IMR-90 (cell line): ENCODE results near the gene NKX6-1. TPM values are rescaled to one million over a fixed set of nuclear protein-coding genes. Genes with fewer than 3 reads are reported as not detected.

Experiments
- ATAC-seq: fragments of 200-7000 bp; cut with Tn5 transposase; 2 replicates; pipeline ENCODE4 v1.9.1; 2020; ENCODE audit warnings: low read depth, mild to moderate bottlenecking, moderate library complexity
- BruUV-seq: library from RNA; stranded (reverse); fragments of 400-500 nt; replicated peaks from 2 replicates; lab custom pipeline; 2021; lab: Mats Ljungman, UMichigan
- CTCF ChIA-PET: fragments of 300-600 bp; formaldehyde crosslinking; extraction: SDS; loops from one replicate; lab custom pipeline; 2021; ENCODE audit warnings: antibody characterized with exemption; lab: Yijun Ruan, JAX
- POLR2A ChIA-PET: fragments of 300-600 bp; sonication (Branson Sonifier 250); formaldehyde crosslinking; loops from one replicate; lab custom pipeline; 2022; ENCODE audit warnings: antibody characterized with exemption; ENCODE audit not compliant: unreplicated experiment; lab: Charles Lee
- DNase-seq: peaks from one replicate; pipeline ENCODE4 v3.0.0; 2013
- H2AFZ ChIP-seq: replicated peaks from 2 replicates; pipeline ENCODE3; 2013; ENCODE audit warnings: low read length, mild to moderate bottlenecking; ENCODE audit not compliant: poor library complexity
- H2AK5ac ChIP-seq: 2 replicates; pipeline ENCODE4 v1.6.1; 2013; ENCODE audit warnings: low read depth, low read length, inconsistent platforms
- H2AK9ac ChIP-seq: replicated peaks from 2 replicates; pipeline ENCODE3; 2013; ENCODE audit warnings: mild to moderate bottlenecking, low read depth, low read length, moderate library complexity; ENCODE audit not compliant: poor library complexity
- H2BK120ac ChIP-seq: 2 replicates; pipeline ENCODE4 v1.6.1; 2013; ENCODE audit warnings: low read depth, low read length, inconsistent platforms
- H2BK15ac ChIP-seq: 3 replicates; pipeline ENCODE4 v1.6.1; 2013; ENCODE audit warnings: low read depth, low read length, inconsistent platforms
- H2BK20ac ChIP-seq: 2 replicates; pipeline ENCODE4 v1.6.1; 2013; ENCODE audit warnings: low read depth, mild to moderate bottlenecking, inconsistent platforms, low read length, moderate library complexity
- H2BK5ac ChIP-seq: 2 replicates; pipeline ENCODE4 v1.6.1; 2013; ENCODE audit warnings: mild to moderate bottlenecking, low read depth, low read length, inconsistent platforms; ENCODE audit not compliant: poor library complexity, severe bottlenecking
- H3K14ac ChIP-seq: replicated peaks from 2 replicates; pipeline ENCODE4 v1.6.1; 2013; ENCODE audit warnings: low read depth, low read length, inconsistent platforms
- H3K18ac ChIP-seq: 2 replicates; pipeline ENCODE4 v1.6.1; 2013; ENCODE audit warnings: low read depth, low read length, control low read depth
- H3K23ac ChIP-seq: 2 replicates; pipeline ENCODE4 v1.6.1; 2013; ENCODE audit warnings: low read depth, low read length, inconsistent platforms
- H3K27ac ChIP-seq: 2 replicates; pipeline ENCODE4 v1.5.1; 2013; ENCODE audit warnings: mild to moderate bottlenecking, control low read depth, low read length; ENCODE audit not compliant: insufficient read depth
- H3K27me3 ChIP-seq: 2 replicates; pipeline ENCODE4 v1.6.1; 2013; ENCODE audit warnings: low read length; ENCODE audit not compliant: control insufficient read depth, insufficient read depth
- H3K36me3 ChIP-seq: 2 replicates; pipeline ENCODE4 v1.6.1; 2013; ENCODE audit warnings: low read length, mixed read lengths; ENCODE audit not compliant: control insufficient read depth, insufficient read depth
- H3K4ac ChIP-seq: 2 replicates; pipeline ENCODE4 v1.6.1; 2013; ENCODE audit warnings: low read depth, low read length, inconsistent platforms
- H3K4me1 ChIP-seq: 2 replicates; pipeline ENCODE4 v1.6.1; 2013; ENCODE audit warnings: low read length, mixed read lengths; ENCODE audit not compliant: control insufficient read depth, insufficient read depth
- H3K4me2 ChIP-seq: 2 replicates; pipeline ENCODE4 v1.6.1; 2013; ENCODE audit warnings: low read depth, mild to moderate bottlenecking, control low read depth, low read length, moderate library complexity
- H3K4me3 ChIP-seq: 2 replicates; pipeline ENCODE4 v1.5.1; 2013; ENCODE audit warnings: low read depth, mild to moderate bottlenecking, control low read depth, low read length, moderate library complexity; ENCODE audit not compliant: insufficient read depth
- H3K56ac ChIP-seq: 2 replicates; pipeline ENCODE4 v1.6.1; 2013; ENCODE audit warnings: low read length, inconsistent platforms; ENCODE audit not compliant: insufficient read depth; ENCODE audit errors: extremely low read depth
- H3K79me1 ChIP-seq, 2 experiments: 2 replicates each; pipeline ENCODE4 v1.6.1; 2013; ENCODE audit warnings: low read length in 2 of 2, inconsistent platforms in 1 of 2, low read depth in 1 of 2
- H3K9ac ChIP-seq: 2 replicates; pipeline ENCODE4 v1.6.1; 2013; ENCODE audit warnings: low read depth, low read length, control low read depth
- H3K9me1 ChIP-seq: 2 replicates; pipeline ENCODE4 v1.6.1; 2013; ENCODE audit warnings: low read length, inconsistent platforms; ENCODE audit not compliant: insufficient read depth
- H3K9me3 ChIP-seq: 2 replicates; pipeline ENCODE4 v1.6.1; 2013; ENCODE audit warnings: low read length; ENCODE audit not compliant: control insufficient read depth, insufficient read depth
- H4K20me1 ChIP-seq: 2 replicates; pipeline ENCODE4 v1.6.1; 2013; ENCODE audit warnings: low read length, inconsistent platforms; ENCODE audit not compliant: insufficient read depth
- H4K5ac ChIP-seq: 2 replicates; pipeline ENCODE4 v1.6.1; 2013; ENCODE audit warnings: mild to moderate bottlenecking, low read depth, low read length, control low read depth
- H4K8ac ChIP-seq, 2 experiments: 2 replicates each; pipeline ENCODE4 v1.6.1; 2013; ENCODE audit warnings: low read depth in 2 of 2, low read length in 2 of 2, control low read depth in 1 of 2, inconsistent platforms in 1 of 2
- H4K91ac ChIP-seq: 2 replicates; pipeline ENCODE4 v1.6.1; 2013; ENCODE audit warnings: low read depth, low read length, inconsistent platforms; ENCODE audit not compliant: insufficient read depth
- BHLHE40 ChIP-seq: fragments of 150-350 bp; IDR thresholded peaks from 2 replicates; pipeline ENCODE4 v1.6.1; 2016; ENCODE audit warnings: mild to moderate bottlenecking, low read depth, low read length
- CEBPB ChIP-seq: IDR thresholded peaks from 2 replicates; pipeline ENCODE4 v1.6.1; 2012; ENCODE audit warnings: low read depth, low read length, improper control_type of control experiment
- CHD1 ChIP-seq: IDR thresholded peaks from 2 replicates; pipeline ENCODE4 v1.6.1; 2012; ENCODE audit warnings: low read depth, low read length, improper control_type of control experiment
- FOS ChIP-seq: fragments of 150-350 bp; IDR thresholded peaks from 2 replicates; pipeline ENCODE4 v1.6.1; 2016; ENCODE audit warnings: low read depth, low read length
- MAFK ChIP-seq: IDR thresholded peaks from 2 replicates; pipeline ENCODE4 v1.6.1; 2012; ENCODE audit warnings: low read depth, low read length, improper control_type of control experiment
- MAZ ChIP-seq: IDR thresholded peaks from 2 replicates; pipeline ENCODE4 v1.6.1; 2012; ENCODE audit warnings: low read depth, mild to moderate bottlenecking, low read length, improper control_type of control experiment, moderate library complexity, borderline replicate concordance
- MXI1 ChIP-seq: IDR thresholded peaks from 2 replicates; pipeline ENCODE4 v1.6.1; 2012; ENCODE audit warnings: low read depth, mild to moderate bottlenecking, low read length, moderate library complexity, borderline replicate concordance
- NFE2L2 ChIP-seq: fragments of 150-350 bp; IDR thresholded peaks from 2 replicates; pipeline ENCODE4 v1.6.1; 2016; ENCODE audit warnings: low read depth, mild to moderate bottlenecking, low read length
- POLR2A ChIP-seq: IDR thresholded peaks from 2 replicates; pipeline ENCODE4 v1.6.1; 2012; ENCODE audit warnings: mild to moderate bottlenecking, low read depth, low read length
- RAD21 ChIP-seq: IDR thresholded peaks from 2 replicates; pipeline ENCODE4 v1.6.1; 2012; ENCODE audit warnings: low read length, improper control_type of control experiment
- RCOR1 ChIP-seq: IDR thresholded peaks from 2 replicates; pipeline ENCODE4 v1.6.1; 2012; ENCODE audit warnings: mild to moderate bottlenecking, low read length, improper control_type of control experiment; ENCODE audit not compliant: insufficient replicate concordance
- RFX5 ChIP-seq: IDR thresholded peaks from 2 replicates; pipeline ENCODE4 v1.8.0; 2012; ENCODE audit warnings: low read depth, mild to moderate bottlenecking, low read length, moderate library complexity
- SMC3 ChIP-seq: fragments of 150-350 bp; IDR thresholded peaks from 2 replicates; pipeline ENCODE4 v1.6.1; 2016; ENCODE audit warnings: low read depth, mild to moderate bottlenecking, antibody characterized with exemption, low read length, moderate library complexity
- WGBS, 2 experiments: methylation state at CpG; one replicate each; pipeline versions ENCODE4 v1.1.5 to v1.1.7; 2013; ENCODE audit warnings: missing lambda C conversion rate in 2 of 2; ENCODE audit not compliant: insufficient read length in 1 of 2; ENCODE audit errors: extremely low coverage in 2 of 2; 5-methylcytosine and 5-hydroxymethylcytosine counted together
- dilution Hi-C: fragments of 300-500 bp; cut with HindIII; formaldehyde crosslinking; loops from one replicate; pipeline ENCODE4 v1.14.3; 2018; ENCODE audit warnings: low sequenced_read_pairs; ENCODE audit not compliant: unreplicated experiment
- in situ Hi-C: fragments of 300-500 bp; cut with MboI; formaldehyde crosslinking; loops from 3 replicates; pipeline ENCODE4 v1.14.3; 2019; ENCODE audit warnings: low sequenced_read_pairs, inconsistent platforms, mixed read lengths
- intact Hi-C: fragments of 100-400 bp; cut with micrococcal nuclease; formaldehyde crosslinking; loops from 2 replicates; pipeline ENCODE4 v1.10.0; 2022
- polyA plus RNA-seq, 3 experiments: library from polyadenylated mRNA; depleted of rRNA; stranded (reverse); fragments of >200 nt; gene quantifications; 2 replicates each; pipeline ENCODE4 v1.2.3, GENCODE V29; 2012; ENCODE audit warnings: low replicate concordance in 1 of 3
- total RNA-seq: library from RNA; depleted of rRNA; stranded (reverse); fragments of >200 nt; gene quantifications from 2 replicates; pipeline ENCODE4 v1.2.3, GENCODE V29; 2012
- TF ChIP-seq, protein P1 (sequence below): conservative IDR thresholded peaks from 2 replicates; pipeline ENCODE4 v1.5.1; 2012; ENCODE audit warnings: mild to moderate bottlenecking, low read depth, low read length, improper control_type of control experiment
- TF ChIP-seq, protein P2 (sequence below): fragments of 150-350 bp; IDR thresholded peaks from 2 replicates; pipeline ENCODE4 v1.6.1; 2016; ENCODE audit warnings: low read depth, mild to moderate bottlenecking, low read length, moderate library complexity, borderline replicate concordance
- TF ChIP-seq, protein P3 (sequence below): fragments of 150-350 bp; IDR thresholded peaks from 2 replicates; pipeline ENCODE4 v1.6.1; 2017; ENCODE audit warnings: mild to moderate bottlenecking, antibody characterized with exemption, low read length, low read depth

NKX6-1 gene
- total and polyA plus RNA-seq, 2 of the 4 experiments (the other 2 are of a cell fraction): under 0.01 to 0.24 TPM

DNA sequence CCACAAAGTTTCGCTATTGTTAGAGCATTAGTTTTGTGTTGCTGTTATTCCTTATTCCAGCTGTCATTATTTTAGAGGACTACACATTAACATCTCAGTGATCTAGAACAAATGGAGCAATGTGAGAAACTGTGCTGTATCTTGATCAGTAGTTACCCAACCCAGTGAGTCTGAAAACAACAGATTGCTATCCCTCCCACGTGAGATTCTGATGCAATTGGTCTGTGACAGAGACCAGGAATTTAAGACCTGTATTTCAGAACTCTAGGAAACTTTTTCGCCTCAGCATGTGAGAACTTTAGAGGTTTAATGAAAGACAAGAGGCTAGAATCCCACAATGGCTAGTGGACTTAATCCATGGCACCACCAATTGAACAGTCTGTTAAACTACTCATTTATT lies 48.1 kb upstream of the NKX6-1 start:
- Histone ChIP-seq H2AFZ (no peak overlapping the region), H3K9ac (no peak overlapping the region), H4K5ac (no peak overlapping the region), H2BK120ac (no peak overlapping the region), H3K36me3 (no peaks in the 10 kb centered on the region), H3K27me3 (no peaks in the 10 kb centered on the region), H2BK5ac (no peak overlapping the region), H3K14ac (no peak overlapping the region), H3K79me1 (no peaks in the 10 kb centered on the region), H2AK9ac (no peak overlapping the region), H4K20me1 (no peaks in the 10 kb centered on the region), H2BK20ac (no peak overlapping the region), H3K4ac (no peak overlapping the region), H3K18ac (no peak overlapping the region), H2BK15ac (no peak overlapping the region), H4K91ac (no peak overlapping the region), H3K27ac (no peak overlapping the region), H3K9me3 (no peaks in the 10 kb centered on the region), H3K4me3 (no peak overlapping the region), H3K4me2 (no peak overlapping the region), H3K9me1 (no peaks in the 10 kb centered on the region), H3K23ac (no peak overlapping the region), H4K8ac (no peak overlapping the region), H2AK5ac (no peak overlapping the region), H3K4me1 (no peaks in the 10 kb centered on the region), H3K56ac (no peak overlapping the region)
- POLR2A ChIA-PET: no interaction called here
- CTCF ChIA-PET: no interaction called here
- no peak for DNase-seq
- ATAC-seq: no peak
- TF ChIP-seq MAFK: no peak
- no peak for TF ChIP-seq MXI1
- TF ChIP-seq NFE2L2: no peak
- TF ChIP-seq CEBPB: no peak
- no peak for TF ChIP-seq BHLHE40
- TF ChIP-seq, protein P1, sequence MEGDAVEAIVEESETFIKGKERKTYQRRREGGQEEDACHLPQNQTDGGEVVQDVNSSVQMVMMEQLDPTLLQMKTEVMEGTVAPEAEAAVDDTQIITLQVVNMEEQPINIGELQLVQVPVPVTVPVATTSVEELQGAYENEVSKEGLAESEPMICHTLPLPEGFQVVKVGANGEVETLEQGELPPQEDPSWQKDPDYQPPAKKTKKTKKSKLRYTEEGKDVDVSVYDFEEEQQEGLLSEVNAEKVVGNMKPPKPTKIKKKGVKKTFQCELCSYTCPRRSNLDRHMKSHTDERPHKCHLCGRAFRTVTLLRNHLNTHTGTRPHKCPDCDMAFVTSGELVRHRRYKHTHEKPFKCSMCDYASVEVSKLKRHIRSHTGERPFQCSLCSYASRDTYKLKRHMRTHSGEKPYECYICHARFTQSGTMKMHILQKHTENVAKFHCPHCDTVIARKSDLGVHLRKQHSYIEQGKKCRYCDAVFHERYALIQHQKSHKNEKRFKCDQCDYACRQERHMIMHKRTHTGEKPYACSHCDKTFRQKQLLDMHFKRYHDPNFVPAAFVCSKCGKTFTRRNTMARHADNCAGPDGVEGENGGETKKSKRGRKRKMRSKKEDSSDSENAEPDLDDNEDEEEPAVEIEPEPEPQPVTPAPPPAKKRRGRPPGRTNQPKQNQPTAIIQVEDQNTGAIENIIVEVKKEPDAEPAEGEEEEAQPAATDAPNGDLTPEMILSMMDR: no peak
- TF ChIP-seq SMC3: no peak
- TF ChIP-seq RAD21: no peak
- TF ChIP-seq, protein P2, sequence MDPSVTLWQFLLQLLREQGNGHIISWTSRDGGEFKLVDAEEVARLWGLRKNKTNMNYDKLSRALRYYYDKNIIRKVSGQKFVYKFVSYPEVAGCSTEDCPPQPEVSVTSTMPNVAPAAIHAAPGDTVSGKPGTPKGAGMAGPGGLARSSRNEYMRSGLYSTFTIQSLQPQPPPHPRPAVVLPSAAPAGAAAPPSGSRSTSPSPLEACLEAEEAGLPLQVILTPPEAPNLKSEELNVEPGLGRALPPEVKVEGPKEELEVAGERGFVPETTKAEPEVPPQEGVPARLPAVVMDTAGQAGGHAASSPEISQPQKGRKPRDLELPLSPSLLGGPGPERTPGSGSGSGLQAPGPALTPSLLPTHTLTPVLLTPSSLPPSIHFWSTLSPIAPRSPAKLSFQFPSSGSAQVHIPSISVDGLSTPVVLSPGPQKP: no peak
- no peak for TF ChIP-seq FOS
- no peak for TF ChIP-seq CHD1
- TF ChIP-seq MAZ: no peak
- no peak for TF ChIP-seq RFX5
- no peak for TF ChIP-seq POLR2A
- TF ChIP-seq RCOR1: no peak
- TF ChIP-seq, protein P3, sequence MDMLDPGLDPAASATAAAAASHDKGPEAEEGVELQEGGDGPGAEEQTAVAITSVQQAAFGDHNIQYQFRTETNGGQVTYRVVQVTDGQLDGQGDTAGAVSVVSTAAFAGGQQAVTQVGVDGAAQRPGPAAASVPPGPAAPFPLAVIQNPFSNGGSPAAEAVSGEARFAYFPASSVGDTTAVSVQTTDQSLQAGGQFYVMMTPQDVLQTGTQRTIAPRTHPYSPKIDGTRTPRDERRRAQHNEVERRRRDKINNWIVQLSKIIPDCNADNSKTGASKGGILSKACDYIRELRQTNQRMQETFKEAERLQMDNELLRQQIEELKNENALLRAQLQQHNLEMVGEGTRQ: no peak
- WGBS, 2 experiments: no CpG with 5 or more reads among the region's 3 CpGs
- intact Hi-C loops: no loop called here
- dilution Hi-C loops: no loop called here
- in situ Hi-C loops: no loop called here
- BruUV-seq: no TSS peak
